DOHH2 (cell line): Measurements from ENCODE around the gene NKD1.

Source experiments
- EZH2phosphoT487 ChIP-seq: fragments of 200-600 bp; sonication (generic); IDR thresholded peaks from 2 replicates; pipeline ENCODE4 v1.6.1; 2017; ENCODE audit warnings: borderline replicate concordance, mild to moderate bottlenecking, antibody characterized with exemption, low read length, moderate library complexity, mixed read lengths
- TF ChIP-seq, protein P1 (sequence below): fragments of 200-600 bp; sonication (generic); IDR thresholded peaks from one replicate; pipeline ENCODE4 v1.5.1; 2014; ENCODE audit warnings: antibody characterized with exemption, mild to moderate bottlenecking, low read depth, low read length; ENCODE audit not compliant: poor library complexity, severe bottlenecking

DNA sequence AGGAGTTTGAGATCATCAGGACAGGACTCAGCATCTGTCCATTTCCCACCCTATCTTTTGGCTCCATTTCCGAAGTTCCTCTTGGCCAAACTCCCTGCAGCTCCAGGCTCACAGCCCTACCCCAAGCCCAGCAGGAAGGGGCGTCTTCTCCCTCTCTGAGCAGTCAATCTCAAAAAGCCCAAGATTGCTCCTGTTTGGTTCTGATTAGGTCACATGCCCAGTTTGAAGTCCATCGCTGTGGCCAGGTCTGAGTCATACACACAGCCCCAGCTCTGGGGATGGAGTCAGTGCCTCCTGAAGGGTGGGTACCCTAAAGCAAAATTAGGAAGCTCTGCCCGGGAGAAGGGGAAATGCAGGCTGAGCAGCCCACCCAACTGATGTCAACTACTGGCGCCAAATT is 109.0 kb downstream of the NKD1 start:
- TF ChIP-seq, protein P1, sequence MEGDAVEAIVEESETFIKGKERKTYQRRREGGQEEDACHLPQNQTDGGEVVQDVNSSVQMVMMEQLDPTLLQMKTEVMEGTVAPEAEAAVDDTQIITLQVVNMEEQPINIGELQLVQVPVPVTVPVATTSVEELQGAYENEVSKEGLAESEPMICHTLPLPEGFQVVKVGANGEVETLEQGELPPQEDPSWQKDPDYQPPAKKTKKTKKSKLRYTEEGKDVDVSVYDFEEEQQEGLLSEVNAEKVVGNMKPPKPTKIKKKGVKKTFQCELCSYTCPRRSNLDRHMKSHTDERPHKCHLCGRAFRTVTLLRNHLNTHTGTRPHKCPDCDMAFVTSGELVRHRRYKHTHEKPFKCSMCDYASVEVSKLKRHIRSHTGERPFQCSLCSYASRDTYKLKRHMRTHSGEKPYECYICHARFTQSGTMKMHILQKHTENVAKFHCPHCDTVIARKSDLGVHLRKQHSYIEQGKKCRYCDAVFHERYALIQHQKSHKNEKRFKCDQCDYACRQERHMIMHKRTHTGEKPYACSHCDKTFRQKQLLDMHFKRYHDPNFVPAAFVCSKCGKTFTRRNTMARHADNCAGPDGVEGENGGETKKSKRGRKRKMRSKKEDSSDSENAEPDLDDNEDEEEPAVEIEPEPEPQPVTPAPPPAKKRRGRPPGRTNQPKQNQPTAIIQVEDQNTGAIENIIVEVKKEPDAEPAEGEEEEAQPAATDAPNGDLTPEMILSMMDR, result no peak
- no peak for TF ChIP-seq EZH2phosphoT487
